ENCODE results near the gene LRP1B.

The LRP1B gene

GRCh38 chr2:140186313-140186712 lies 1944.5 kb downstream of the LRP1B start:
- Histone ChIP-seq H3K27me3 (ENCODE audit: control insufficient read depth in 1 of 2, insufficient read depth in 2 of 2, low read length in 2 of 2) (no peaks in the 10 kb centered on the region), H3K4me1 (ENCODE audit: control insufficient read depth, insufficient read depth, low read length) (no peaks in the 10 kb centered on the region), H3K27ac (ENCODE audit: low read length) (no peak overlapping the region), H3K36me3 (ENCODE audit: control insufficient read depth in 2 of 2, insufficient read depth in 2 of 2, low read length in 2 of 2) (no peaks in the 10 kb centered on the region), H3K9ac (ENCODE audit: low read length in 2 of 2) (no peak overlapping the region), H3K4me3 (ENCODE audit: low read length in 2 of 2) (no peak overlapping the region), H3K9me3 (ENCODE audit: control insufficient read depth in 2 of 2, low read length in 2 of 2) (no peaks in the 10 kb centered on the region)

GRCh38 chr2:140185076-140185475 lies 1945.7 kb downstream of the LRP1B start:
- Histone ChIP-seq H3K4me1 (ENCODE audit: control insufficient read depth, insufficient read depth, low read length) (no peaks in the 10 kb centered on the region), H3K9me3 (ENCODE audit: control insufficient read depth in 2 of 2, low read length in 2 of 2) (no peaks in the 10 kb centered on the region), H3K27ac (ENCODE audit: low read length) (no peak overlapping the region), H3K27me3 (ENCODE audit: control insufficient read depth in 1 of 2, insufficient read depth in 2 of 2, low read length in 2 of 2) (no peaks in the 10 kb centered on the region), H3K36me3 (ENCODE audit: control insufficient read depth in 2 of 2, insufficient read depth in 2 of 2, low read length in 2 of 2) (no peaks in the 10 kb centered on the region), H3K9ac (ENCODE audit: low read length in 2 of 2) (no peak overlapping the region), H3K4me3 (ENCODE audit: low read length in 2 of 2) (no peak overlapping the region)

- Histone ChIP-seq H3K27ac (ENCODE audit: low read length) (no peak overlapping the region), H3K4me1 (ENCODE audit: control insufficient read depth, insufficient read depth, low read length) (no peaks in the 10 kb centered on the region), H3K9ac (ENCODE audit: low read length in 2 of 2) (no peak overlapping the region), H3K4me3 (ENCODE audit: low read length in 2 of 2) (no peak overlapping the region), H3K9me3 (ENCODE audit: control insufficient read depth in 2 of 2, low read length in 2 of 2) (no peaks in the 10 kb centered on the region), H3K36me3 (ENCODE audit: control insufficient read depth in 2 of 2, insufficient read depth in 2 of 2, low read length in 2 of 2) (no peaks in the 10 kb centered on the region), H3K27me3 (ENCODE audit: control insufficient read depth in 1 of 2, insufficient read depth in 2 of 2, low read length in 2 of 2) (no peaks in the 10 kb centered on the region)
Observed at GRCh38 chr2:140183056-140183765, 1947.6 kb downstream of the LRP1B start.

Data from stomach smooth muscle (tissue), 2 donors.